HEK293 (cell line): ENCODE results near the gene DBF4.
A peak's percentile ranks its signal among the peaks of the same experiment; 100 is the strongest.

ENCODE experiments used
- KLF1 ChIP-seq: fragments of 450-650 bp; formaldehyde crosslinking; IDR thresholded peaks from 2 replicates; pipeline ENCODE4 v1.5.1; 2016; ENCODE audit warnings: missing biosample characterization, missing genetic modification characterization
- OSR2 ChIP-seq: fragments of 450-650 bp; formaldehyde crosslinking; IDR thresholded peaks from 2 replicates; pipeline ENCODE4 v1.5.1; 2016; ENCODE audit warnings: missing biosample characterization, missing genetic modification characterization
- REPIN1 ChIP-seq: fragments of 450-650 bp; formaldehyde crosslinking; IDR thresholded peaks from 2 replicates; pipeline ENCODE4 v1.5.1; 2017; ENCODE audit warnings: missing biosample characterization, missing genetic modification characterization, low read depth
- TCF7L2 ChIP-seq: IDR thresholded peaks from 2 replicates; pipeline ENCODE4 v1.6.1; 2011; ENCODE audit warnings: low read depth, mild to moderate bottlenecking, inconsistent platforms, low read length, moderate library complexity, borderline replicate concordance
- WT1 ChIP-seq: fragments of 450-650 bp; formaldehyde crosslinking; IDR thresholded peaks from 2 replicates; pipeline ENCODE4 v1.5.1; 2016; ENCODE audit warnings: missing biosample characterization, missing genetic modification characterization
- ZBTB8A ChIP-seq: fragments of 450-650 bp; formaldehyde crosslinking; IDR thresholded peaks from 2 replicates; pipeline ENCODE4 v1.5.1; 2016; ENCODE audit warnings: missing biosample characterization, missing genetic modification characterization
- ZEB2 ChIP-seq: fragments of 450-650 bp; formaldehyde crosslinking; IDR thresholded peaks from 2 replicates; pipeline ENCODE4 v1.5.1; 2016; ENCODE audit warnings: missing biosample characterization, missing genetic modification characterization
- ZFP3 ChIP-seq: fragments of 450-650 bp; formaldehyde crosslinking; IDR thresholded peaks from 2 replicates; pipeline ENCODE4 v1.5.1; 2016; ENCODE audit warnings: low read depth, missing biosample characterization, missing genetic modification characterization
- ZNF132 ChIP-seq: fragments of 450-650 bp; formaldehyde crosslinking; IDR thresholded peaks from 2 replicates; pipeline ENCODE4 v1.5.1; 2017; ENCODE audit warnings: missing biosample characterization, missing genetic modification characterization, borderline replicate concordance
- ZNF133 ChIP-seq: fragments of 450-650 bp; formaldehyde crosslinking; IDR thresholded peaks from 2 replicates; pipeline ENCODE4 v1.5.1; 2016; ENCODE audit warnings: missing biosample characterization, missing genetic modification characterization
- ZNF138 ChIP-seq: fragments of 450-650 bp; formaldehyde crosslinking; IDR thresholded peaks from 2 replicates; pipeline ENCODE4 v1.5.1; 2016; ENCODE audit warnings: missing biosample characterization, missing genetic modification characterization, borderline replicate concordance
- ZNF174 ChIP-seq: fragments of 450-650 bp; formaldehyde crosslinking; IDR thresholded peaks from 2 replicates; pipeline ENCODE4 v1.5.0; 2017; ENCODE audit warnings: missing biosample characterization, mild to moderate bottlenecking, missing genetic modification characterization
- ZNF266 ChIP-seq: fragments of 450-650 bp; formaldehyde crosslinking; IDR thresholded peaks from 2 replicates; pipeline ENCODE4 v1.5.1; 2016; ENCODE audit warnings: missing biosample characterization, missing genetic modification characterization, low read depth
- ZNF335 ChIP-seq: fragments of 450-650 bp; formaldehyde crosslinking; conservative IDR thresholded peaks from 2 replicates; pipeline ENCODE4 v1.5.1; 2016; ENCODE audit warnings: missing biosample characterization, missing genetic modification characterization
- ZNF37A ChIP-seq: fragments of 450-650 bp; IDR thresholded peaks from 2 replicates; pipeline ENCODE4 v1.5.1; 2018; ENCODE audit warnings: missing biosample characterization, missing genetic modification characterization
- ZNF571 ChIP-seq: fragments of 450-650 bp; formaldehyde crosslinking; IDR thresholded peaks from 2 replicates; pipeline ENCODE4 v1.5.0; 2017; ENCODE audit warnings: missing biosample characterization, missing genetic modification characterization
- ZNF596 ChIP-seq: fragments of 450-650 bp; IDR thresholded peaks from 2 replicates; pipeline ENCODE4 v1.5.0; 2018; ENCODE audit warnings: missing biosample characterization, mild to moderate bottlenecking, missing genetic modification characterization, moderate library complexity
- ZNF623 ChIP-seq: fragments of 450-650 bp; formaldehyde crosslinking; IDR thresholded peaks from 2 replicates; pipeline ENCODE4 v1.5.1; 2016; ENCODE audit warnings: missing biosample characterization, missing genetic modification characterization
- ZNF626 ChIP-seq: fragments of 450-650 bp; sonication (Bioruptor Pico); formaldehyde crosslinking; IDR thresholded peaks from 2 replicates; pipeline ENCODE4 v1.5.1; 2018; ENCODE audit warnings: missing biosample characterization, missing genetic modification characterization, inconsistent platforms
- ZNF654 ChIP-seq: fragments of 450-650 bp; formaldehyde crosslinking; IDR thresholded peaks from 2 replicates; pipeline ENCODE4 v1.5.1; 2016; ENCODE audit warnings: low read depth, missing biosample characterization, missing genetic modification characterization
- ZNF658 ChIP-seq: fragments of 450-650 bp; formaldehyde crosslinking; IDR thresholded peaks from 2 replicates; pipeline ENCODE4; 2016; ENCODE audit warnings: missing biosample characterization, missing genetic modification characterization
- ZNF701 ChIP-seq: fragments of 450-650 bp; formaldehyde crosslinking; IDR thresholded peaks from 2 replicates; pipeline ENCODE4 v1.5.1; 2016; ENCODE audit warnings: missing biosample characterization, missing genetic modification characterization
- ZNF76 ChIP-seq: fragments of 450-650 bp; formaldehyde crosslinking; IDR thresholded peaks from 2 replicates; pipeline ENCODE4; 2016; ENCODE audit warnings: low read depth, missing biosample characterization, missing genetic modification characterization, borderline replicate concordance
- ZNF776 ChIP-seq: fragments of 450-650 bp; formaldehyde crosslinking; IDR thresholded peaks from 2 replicates; pipeline ENCODE4 v1.5.0; 2017; ENCODE audit warnings: missing biosample characterization, missing genetic modification characterization, borderline replicate concordance
- ZSCAN16 ChIP-seq: fragments of 450-650 bp; formaldehyde crosslinking; IDR thresholded peaks from 2 replicates; pipeline ENCODE4 v1.5.1; 2016; ENCODE audit warnings: missing biosample characterization, missing genetic modification characterization
- ZXDB ChIP-seq: fragments of 450-650 bp; formaldehyde crosslinking; IDR thresholded peaks from 2 replicates; pipeline ENCODE4 v1.5.1; 2016; ENCODE audit warnings: missing biosample characterization, missing genetic modification characterization
- TF ChIP-seq, protein P1 (sequence below): fragments of 450-650 bp; formaldehyde crosslinking; IDR thresholded peaks from 2 replicates; pipeline ENCODE4 v1.5.1; 2016; ENCODE audit warnings: missing biosample characterization, missing genetic modification characterization, low read depth
- TF ChIP-seq, protein P2 (sequence below): fragments of 450-650 bp; formaldehyde crosslinking; IDR thresholded peaks from 2 replicates; pipeline ENCODE4 v1.5.1; 2017; ENCODE audit warnings: missing biosample characterization, missing genetic modification characterization
- TF ChIP-seq, protein P3 (sequence below): fragments of 450-650 bp; formaldehyde crosslinking; IDR thresholded peaks from 2 replicates; pipeline ENCODE4 v1.5.1; 2016; ENCODE audit warnings: missing biosample characterization, missing genetic modification characterization, borderline replicate concordance
- TF ChIP-seq, protein P4 (sequence below): fragments of 450-650 bp; formaldehyde crosslinking; IDR thresholded peaks from 2 replicates; pipeline ENCODE4 v1.5.1; 2016; ENCODE audit warnings: missing biosample characterization, missing genetic modification characterization
- TF ChIP-seq, protein P5 (sequence below): fragments of 450-650 bp; formaldehyde crosslinking; IDR thresholded peaks from 2 replicates; pipeline ENCODE4 v1.5.1; 2017; ENCODE audit warnings: missing biosample characterization, missing genetic modification characterization

Gene DBF4

DNA sequence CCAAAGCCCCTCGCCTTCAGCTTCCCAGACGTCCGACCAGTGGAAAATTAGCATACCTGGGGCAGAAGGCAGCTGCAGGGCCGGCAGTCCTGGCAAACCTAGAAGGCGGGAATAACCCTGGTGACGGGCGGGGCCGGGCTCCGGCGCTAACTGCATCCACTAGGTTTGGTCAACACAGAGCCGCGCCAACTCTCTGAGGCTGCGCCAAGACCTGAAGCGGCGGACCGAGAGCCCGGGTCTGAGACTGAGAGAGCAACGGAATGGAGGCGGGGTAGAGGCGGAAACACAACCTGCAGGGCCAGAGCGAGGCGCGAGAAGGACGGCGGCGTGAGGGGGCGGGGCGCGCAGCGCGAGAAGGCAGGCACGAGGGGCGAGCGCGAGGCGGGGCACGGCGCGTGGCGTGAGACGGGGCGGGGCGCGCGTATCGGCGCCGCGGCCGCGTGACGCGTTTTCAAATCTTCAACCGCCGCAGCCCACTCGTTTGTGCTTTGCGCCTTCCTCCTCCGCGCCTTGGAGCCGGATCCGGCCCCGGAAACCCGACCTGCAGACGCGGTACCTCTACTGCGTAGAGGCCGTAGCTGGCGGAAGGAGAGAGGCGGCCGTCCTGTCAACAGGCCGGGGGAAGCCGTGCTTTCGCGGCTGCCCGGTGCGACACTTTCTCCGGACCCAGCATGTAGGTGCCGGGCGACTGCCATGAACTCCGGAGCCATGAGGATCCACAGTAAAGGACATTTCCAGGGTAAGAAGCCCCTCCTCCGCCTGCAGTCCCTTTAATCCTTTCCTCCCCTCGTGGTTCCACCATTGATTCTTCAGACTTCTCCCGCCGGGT, at the start of gene DBF4, which contains the start of gene SLC25A40 (continued):
- TF ChIP-seq, protein P1, sequence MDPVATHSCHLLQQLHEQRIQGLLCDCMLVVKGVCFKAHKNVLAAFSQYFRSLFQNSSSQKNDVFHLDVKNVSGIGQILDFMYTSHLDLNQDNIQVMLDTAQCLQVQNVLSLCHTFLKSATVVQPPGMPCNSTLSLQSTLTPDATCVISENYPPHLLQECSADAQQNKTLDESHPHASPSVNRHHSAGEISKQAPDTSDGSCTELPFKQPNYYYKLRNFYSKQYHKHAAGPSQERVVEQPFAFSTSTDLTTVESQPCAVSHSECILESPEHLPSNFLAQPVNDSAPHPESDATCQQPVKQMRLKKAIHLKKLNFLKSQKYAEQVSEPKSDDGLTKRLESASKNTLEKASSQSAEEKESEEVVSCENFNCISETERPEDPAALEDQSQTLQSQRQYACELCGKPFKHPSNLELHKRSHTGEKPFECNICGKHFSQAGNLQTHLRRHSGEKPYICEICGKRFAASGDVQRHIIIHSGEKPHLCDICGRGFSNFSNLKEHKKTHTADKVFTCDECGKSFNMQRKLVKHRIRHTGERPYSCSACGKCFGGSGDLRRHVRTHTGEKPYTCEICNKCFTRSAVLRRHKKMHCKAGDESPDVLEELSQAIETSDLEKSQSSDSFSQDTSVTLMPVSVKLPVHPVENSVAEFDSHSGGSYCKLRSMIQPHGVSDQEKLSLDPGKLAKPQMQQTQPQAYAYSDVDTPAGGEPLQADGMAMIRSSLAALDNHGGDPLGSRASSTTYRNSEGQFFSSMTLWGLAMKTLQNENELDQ (tag by site-specific recombination): no peak
- TF ChIP-seq REPIN1 (tag by site-specific recombination): no peak
- TF ChIP-seq ZSCAN16: no peak; the same call in 1 of the 2 replicates
- no peak for TF ChIP-seq ZNF76 (tag by site-specific recombination)
- no peak for TF ChIP-seq ZNF654 (tag by site-specific recombination)
- 0 out of 2 replicates have a peak, but pooled peaks have one; percentile 4 for TF ChIP-seq ZNF596 (tag by site-specific recombination)
- TF ChIP-seq KLF1 (tag by site-specific recombination): peak; percentile 15; the same call in 1 of the 2 replicates
- no peak for TF ChIP-seq ZNF37A (tag by site-specific recombination)
- TF ChIP-seq ZNF701 (tag by site-specific recombination): no peak
- TF ChIP-seq ZNF132 (tag by site-specific recombination): no peak
- no peak for TF ChIP-seq ZNF776 (tag by site-specific recombination)
- TF ChIP-seq, protein P2, sequence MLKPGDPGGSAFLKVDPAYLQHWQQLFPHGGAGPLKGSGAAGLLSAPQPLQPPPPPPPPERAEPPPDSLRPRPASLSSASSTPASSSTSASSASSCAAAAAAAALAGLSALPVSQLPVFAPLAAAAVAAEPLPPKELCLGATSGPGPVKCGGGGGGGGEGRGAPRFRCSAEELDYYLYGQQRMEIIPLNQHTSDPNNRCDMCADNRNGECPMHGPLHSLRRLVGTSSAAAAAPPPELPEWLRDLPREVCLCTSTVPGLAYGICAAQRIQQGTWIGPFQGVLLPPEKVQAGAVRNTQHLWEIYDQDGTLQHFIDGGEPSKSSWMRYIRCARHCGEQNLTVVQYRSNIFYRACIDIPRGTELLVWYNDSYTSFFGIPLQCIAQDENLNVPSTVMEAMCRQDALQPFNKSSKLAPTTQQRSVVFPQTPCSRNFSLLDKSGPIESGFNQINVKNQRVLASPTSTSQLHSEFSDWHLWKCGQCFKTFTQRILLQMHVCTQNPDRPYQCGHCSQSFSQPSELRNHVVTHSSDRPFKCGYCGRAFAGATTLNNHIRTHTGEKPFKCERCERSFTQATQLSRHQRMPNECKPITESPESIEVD: no peak
- TF ChIP-seq ZNF133: no peak
- TF ChIP-seq, protein P3, sequence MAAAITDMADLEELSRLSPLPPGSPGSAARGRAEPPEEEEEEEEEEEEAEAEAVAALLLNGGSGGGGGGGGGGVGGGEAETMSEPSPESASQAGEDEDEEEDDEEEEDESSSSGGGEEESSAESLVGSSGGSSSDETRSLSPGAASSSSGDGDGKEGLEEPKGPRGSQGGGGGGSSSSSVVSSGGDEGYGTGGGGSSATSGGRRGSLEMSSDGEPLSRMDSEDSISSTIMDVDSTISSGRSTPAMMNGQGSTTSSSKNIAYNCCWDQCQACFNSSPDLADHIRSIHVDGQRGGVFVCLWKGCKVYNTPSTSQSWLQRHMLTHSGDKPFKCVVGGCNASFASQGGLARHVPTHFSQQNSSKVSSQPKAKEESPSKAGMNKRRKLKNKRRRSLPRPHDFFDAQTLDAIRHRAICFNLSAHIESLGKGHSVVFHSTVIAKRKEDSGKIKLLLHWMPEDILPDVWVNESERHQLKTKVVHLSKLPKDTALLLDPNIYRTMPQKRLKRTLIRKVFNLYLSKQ (tag by site-specific recombination): no peak
- TF ChIP-seq ZXDB: no peak
- no peak for TF ChIP-seq ZNF623 (tag by site-specific recombination)
- TF ChIP-seq, protein P4, sequence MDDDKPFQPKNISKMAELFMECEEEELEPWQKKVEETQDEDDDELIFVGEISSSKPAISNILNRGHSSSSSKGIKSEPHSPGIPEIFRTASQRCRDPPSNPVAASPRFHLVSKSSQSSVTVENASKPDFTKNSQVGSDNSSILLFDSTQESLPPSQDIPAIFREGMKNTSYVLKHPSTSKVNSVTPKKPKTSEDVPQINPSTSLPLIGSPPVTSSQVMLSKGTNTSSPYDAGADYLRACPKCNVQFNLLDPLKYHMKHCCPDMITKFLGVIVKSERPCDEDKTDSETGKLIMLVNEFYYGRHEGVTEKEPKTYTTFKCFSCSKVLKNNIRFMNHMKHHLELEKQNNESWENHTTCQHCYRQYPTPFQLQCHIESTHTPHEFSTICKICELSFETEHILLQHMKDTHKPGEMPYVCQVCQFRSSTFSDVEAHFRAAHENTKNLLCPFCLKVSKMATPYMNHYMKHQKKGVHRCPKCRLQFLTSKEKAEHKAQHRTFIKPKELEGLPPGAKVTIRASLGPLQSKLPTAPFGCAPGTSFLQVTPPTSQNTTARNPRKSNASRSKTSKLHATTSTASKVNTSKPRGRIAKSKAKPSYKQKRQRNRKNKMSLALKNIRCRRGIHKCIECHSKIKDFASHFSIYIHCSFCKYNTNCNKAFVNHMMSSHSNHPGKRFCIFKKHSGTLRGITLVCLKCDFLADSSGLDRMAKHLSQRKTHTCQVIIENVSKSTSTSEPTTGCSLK (tag by site-specific recombination): no peak
- TF ChIP-seq ZNF174 (tag by site-specific recombination): no peak
- TF ChIP-seq, protein P5, sequence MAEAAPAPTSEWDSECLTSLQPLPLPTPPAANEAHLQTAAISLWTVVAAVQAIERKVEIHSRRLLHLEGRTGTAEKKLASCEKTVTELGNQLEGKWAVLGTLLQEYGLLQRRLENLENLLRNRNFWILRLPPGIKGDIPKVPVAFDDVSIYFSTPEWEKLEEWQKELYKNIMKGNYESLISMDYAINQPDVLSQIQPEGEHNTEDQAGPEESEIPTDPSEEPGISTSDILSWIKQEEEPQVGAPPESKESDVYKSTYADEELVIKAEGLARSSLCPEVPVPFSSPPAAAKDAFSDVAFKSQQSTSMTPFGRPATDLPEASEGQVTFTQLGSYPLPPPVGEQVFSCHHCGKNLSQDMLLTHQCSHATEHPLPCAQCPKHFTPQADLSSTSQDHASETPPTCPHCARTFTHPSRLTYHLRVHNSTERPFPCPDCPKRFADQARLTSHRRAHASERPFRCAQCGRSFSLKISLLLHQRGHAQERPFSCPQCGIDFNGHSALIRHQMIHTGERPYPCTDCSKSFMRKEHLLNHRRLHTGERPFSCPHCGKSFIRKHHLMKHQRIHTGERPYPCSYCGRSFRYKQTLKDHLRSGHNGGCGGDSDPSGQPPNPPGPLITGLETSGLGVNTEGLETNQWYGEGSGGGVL (tag by site-specific recombination): no peak
- no peak for TF ChIP-seq OSR2 (tag by site-specific recombination)
- no peak for TF ChIP-seq WT1
- no peak for TF ChIP-seq ZNF658 (tag by site-specific recombination)
- TF ChIP-seq ZNF626 (tag by site-specific recombination): no peak
- no peak for TF ChIP-seq ZNF138 (tag by site-specific recombination)
- no peak for TF ChIP-seq TCF7L2
- no peak for TF ChIP-seq ZNF571 (tag by site-specific recombination)
- TF ChIP-seq ZEB2 (tag by site-specific recombination): 0 out of 2 replicates have a peak, but pooled peaks have one; percentile 40
- TF ChIP-seq ZNF335 (tag by site-specific recombination): peak; percentile 72; the same call in 1 of the 2 replicates
- no peak for TF ChIP-seq ZNF266
- no peak for TF ChIP-seq ZFP3 (tag by site-specific recombination)
- TF ChIP-seq ZBTB8A (tag by site-specific recombination): peak; percentile 70
